Activated T-cell treated with anti-CD3 and anti-CD28 coated beads, Interleukin-2, amount 50 U/mL, for 72 hours (primary cell): ENCODE measurements around the gene ZNF507. TPM values are rescaled to one million over a fixed set of nuclear protein-coding genes. Genes with fewer than 3 reads are reported as not detected.

ENCODE experiments used
- ATAC-seq, 2 donors: fragments of 150-1000 bp; cut with Tn5 transposase; replicated peaks in 1 of 2; 2 replicates each; pipeline ENCODE4 v1.10.0; 2021; ENCODE audit warnings: moderate library complexity in 2 of 2, mild to moderate bottlenecking in 1 of 2
- DNase-seq, 2 donors: peaks; one replicate each; pipeline ENCODE4 v3.0.0; 2021 to 2022; ENCODE audit warnings: mixed read lengths in 1 of 2
- H3K27ac Mint-ChIP-seq: one replicate; pipeline ENCODE4 v1.8.0; 2022; ENCODE audit warnings: mild to moderate bottlenecking, moderate library complexity, mixed read lengths
- H3K27me3 Mint-ChIP-seq: one replicate; pipeline ENCODE4 v1.8.0; 2022; ENCODE audit warnings: low read depth, mixed read lengths
- H3K36me3 Mint-ChIP-seq, 2 donors: one replicate each; pipeline ENCODE4 v1.8.0; 2022; ENCODE audit warnings: mixed read lengths in 2 of 2, mild to moderate bottlenecking in 1 of 2; ENCODE audit not compliant: insufficient read depth in 2 of 2
- H3K4me1 Mint-ChIP-seq: one replicate; pipeline ENCODE4 v1.8.0; 2022; ENCODE audit warnings: low read depth, mixed read lengths
- H3K4me3 Mint-ChIP-seq, 2 donors: one replicate each; pipeline ENCODE4 v1.8.0; 2022; ENCODE audit warnings: mild to moderate bottlenecking in 2 of 2, mixed read lengths in 2 of 2, moderate library complexity in 2 of 2
- H3K9me3 Mint-ChIP-seq, 2 donors: one replicate each; pipeline ENCODE4 v1.8.0; 2022; ENCODE audit warnings: mixed read lengths in 2 of 2
- total RNA-seq, 2 donors: library from RNA; stranded (reverse); gene quantifications; one replicate each; pipeline ENCODE4 v1.2.3, GENCODE V29; 2022

The ZNF507 gene
- total RNA-seq, 2 donors from 2014 or later, result 22.3 to 26.2 TPM

- H3K4me3 Mint-ChIP-seq, result peak overlapping the region; percentile 32 to 60
- H3K36me3 Mint-ChIP-seq, result peaks cover 22 to 50% of the 10 kb centered on the region in 2 donors
- no peaks in the 10 kb centered on the region for H3K27me3 Mint-ChIP-seq
- ATAC-seq, result no peak
- H3K4me1 Mint-ChIP-seq, result peaks cover 54% of the 10 kb centered on the region
- H3K9me3 Mint-ChIP-seq, result no peaks in the 10 kb centered on the region
- DNase-seq, result no peak
- H3K27ac Mint-ChIP-seq, result peak overlapping the region; percentile 60
Measured at GRCh38 chr19:32349051-32349450, 3.6 kb downstream of the ZNF507 start.

- H3K4me3 Mint-ChIP-seq, result peak overlapping the region; percentile 38 to 49
- H3K27ac Mint-ChIP-seq, result peak overlapping the region; percentile 60
- H3K9me3 Mint-ChIP-seq, result no peaks in the 10 kb centered on the region
- ATAC-seq, result peak; percentile 56 to 60
- H3K36me3 Mint-ChIP-seq, result peaks cover 25 to 52% of the 10 kb centered on the region in 2 donors
- DNase-seq, result no peak
- no peaks in the 10 kb centered on the region for H3K27me3 Mint-ChIP-seq
- H3K4me1 Mint-ChIP-seq, result peaks cover 58% of the 10 kb centered on the region
Measured at GRCh38 chr19:32349724-32350470, 4.5 kb downstream of the ZNF507 start.

GRCh38 chr19:32350471-32350865, 5.1 kb downstream of the ZNF507 start:
- H3K27me3 Mint-ChIP-seq, result no peaks in the 10 kb centered on the region
- no peaks in the 10 kb centered on the region for H3K9me3 Mint-ChIP-seq
- peak overlapping the region; percentile 60 for H3K27ac Mint-ChIP-seq
- H3K36me3 Mint-ChIP-seq, result peaks cover 27 to 56% of the 10 kb centered on the region in 2 donors
- peak overlapping the region; percentile 38 to 49 for H3K4me3 Mint-ChIP-seq
- ATAC-seq (no peak), DNase-seq (no peak)
- H3K4me1 Mint-ChIP-seq, result peaks cover 64% of the 10 kb centered on the region

GRCh38 chr19:32350987-32351348, 5.6 kb downstream of the ZNF507 start:
- Mint-ChIP-seq H3K4me3 (peak overlapping the region; percentile 18 to 57), H3K36me3 (peaks cover 26 to 55% of the 10 kb centered on the region in 2 donors), H3K27me3 (no peaks in the 10 kb centered on the region), H3K9me3 (no peaks in the 10 kb centered on the region), H3K27ac (peak overlapping the region; percentile 60), H3K4me1 (peaks cover 67% of the 10 kb centered on the region)
- DNase-seq (no peak), ATAC-seq (no peak)

- DNase-seq, result no peak
- no peak for ATAC-seq
- H3K27me3 Mint-ChIP-seq, result no peaks in the 10 kb centered on the region
- peaks cover 60% of the 10 kb centered on the region for H3K4me1 Mint-ChIP-seq
- no peaks in the 10 kb centered on the region for H3K9me3 Mint-ChIP-seq
- peaks cover 25 to 57% of the 10 kb centered on the region in 2 donors for H3K36me3 Mint-ChIP-seq
- peak overlapping the region; percentile 73 for H3K27ac Mint-ChIP-seq
- no peak overlapping the region for H3K4me3 Mint-ChIP-seq
Measured at GRCh38 chr19:32352241-32352630, 6.8 kb downstream of the ZNF507 start.

- DNase-seq, result no peak
- H3K27ac Mint-ChIP-seq, result no peak overlapping the region
- H3K36me3 Mint-ChIP-seq, result peaks cover 25 to 50% of the 10 kb centered on the region in 2 donors
Measured at GRCh38 chr19:32354345-32354744, 8.9 kb downstream of the ZNF507 start.

GRCh38 chr19:32355309-32355708, 9.9 kb downstream of the ZNF507 start:
- Mint-ChIP-seq H3K4me3 (no peak overlapping the region), H3K4me1 (peaks cover 35% of the 10 kb centered on the region), H3K27ac (peak overlapping the region; percentile 8), H3K27me3 (no peaks in the 10 kb centered on the region), H3K9me3 (no peaks in the 10 kb centered on the region), H3K36me3 (peaks cover 25 to 41% of the 10 kb centered on the region in 2 donors)
- ATAC-seq (peak in 1 of 2 donors; percentile 33), DNase-seq (no peak)

More at GRCh38 chr19:32354345-32354744, 8.9 kb downstream of the ZNF507 start:
- H3K9me3 Mint-ChIP-seq, result no peaks in the 10 kb centered on the region
- H3K27me3 Mint-ChIP-seq, result no peaks in the 10 kb centered on the region
- H3K4me1 Mint-ChIP-seq, result peaks cover 44% of the 10 kb centered on the region
- no peak for ATAC-seq
- no peak overlapping the region for H3K4me3 Mint-ChIP-seq

GRCh38 chr19:32357720-32358119, 12.3 kb downstream of the ZNF507 start:
- Mint-ChIP-seq H3K36me3 (peaks cover 19 to 28% of the 10 kb centered on the region in 2 donors), H3K4me3 (no peak overlapping the region), H3K9me3 (no peaks in the 10 kb centered on the region), H3K4me1 (peaks cover 27% of the 10 kb centered on the region), H3K27me3 (no peaks in the 10 kb centered on the region), H3K27ac (no peak overlapping the region)
- DNase-seq (no peak), ATAC-seq (no peak)

GRCh38 chr19:32358321-32358720, 12.9 kb downstream of the ZNF507 start:
- ATAC-seq, result no peak
- Mint-ChIP-seq H3K36me3 (peaks cover 15 to 22% of the 10 kb centered on the region in 2 donors), H3K4me3 (no peak overlapping the region), H3K4me1 (peaks cover 27% of the 10 kb centered on the region), H3K27me3 (no peaks in the 10 kb centered on the region), H3K27ac (peak overlapping the region; percentile 1), H3K9me3 (no peaks in the 10 kb centered on the region)
- DNase-seq, result no peak

GRCh38 chr19:32359581-32359980, 14.2 kb downstream of the ZNF507 start:
- Mint-ChIP-seq H3K4me3 (no peak overlapping the region), H3K4me1 (peaks cover 24% of the 10 kb centered on the region), H3K27ac (no peak overlapping the region), H3K36me3 (peaks cover 6 to 15% of the 10 kb centered on the region in 2 donors), H3K9me3 (no peaks in the 10 kb centered on the region), H3K27me3 (no peaks in the 10 kb centered on the region)
- ATAC-seq, result no peak
- DNase-seq, result no peak

- H3K4me1 Mint-ChIP-seq, result peaks cover 22% of the 10 kb centered on the region
- DNase-seq, result no peak
- H3K27ac Mint-ChIP-seq, result peak overlapping the region; percentile 33
- H3K27me3 Mint-ChIP-seq, result no peaks in the 10 kb centered on the region
- no peak overlapping the region for H3K4me3 Mint-ChIP-seq
- no peaks in the 10 kb centered on the region for H3K9me3 Mint-ChIP-seq
- no peak for ATAC-seq
- H3K36me3 Mint-ChIP-seq, result peaks cover 3 to 22% of the 10 kb centered on the region in 2 donors
Measured at GRCh38 chr19:32361574-32362317, 16.3 kb downstream of the ZNF507 start.

GRCh38 chr19:32362318-32362691, 16.9 kb downstream of the ZNF507 start:
- no peak for DNase-seq
- Mint-ChIP-seq H3K27ac (no peak overlapping the region), H3K36me3 (peaks cover 9 to 27% of the 10 kb centered on the region in 2 donors), H3K9me3 (no peaks in the 10 kb centered on the region), H3K27me3 (no peaks in the 10 kb centered on the region), H3K4me1 (peaks cover 26% of the 10 kb centered on the region), H3K4me3 (no peak overlapping the region)
- no peak for ATAC-seq

- DNase-seq (no peak), ATAC-seq (no peak)
- Mint-ChIP-seq H3K27ac (no peak overlapping the region), H3K36me3 (peaks cover 10 to 28% of the 10 kb centered on the region in 2 donors), H3K27me3 (no peaks in the 10 kb centered on the region), H3K4me3 (no peak overlapping the region), H3K9me3 (no peaks in the 10 kb centered on the region), H3K4me1 (peaks cover 26% of the 10 kb centered on the region)
Measured at GRCh38 chr19:32363175-32363574, 17.8 kb downstream of the ZNF507 start.
